GM19395 (cell line): ENCODE measurements around the gene NR1H2.

ENCODE experiments used
- ATAC-seq: cut with Tn5 transposase; IDR thresholded peaks from one replicate; pipeline ENCODE4 v1.9.1; 2021; ENCODE audit warnings: mild to moderate bottlenecking, moderate library complexity; ENCODE audit not compliant: unreplicated experiment

The NR1H2 gene

DNA sequence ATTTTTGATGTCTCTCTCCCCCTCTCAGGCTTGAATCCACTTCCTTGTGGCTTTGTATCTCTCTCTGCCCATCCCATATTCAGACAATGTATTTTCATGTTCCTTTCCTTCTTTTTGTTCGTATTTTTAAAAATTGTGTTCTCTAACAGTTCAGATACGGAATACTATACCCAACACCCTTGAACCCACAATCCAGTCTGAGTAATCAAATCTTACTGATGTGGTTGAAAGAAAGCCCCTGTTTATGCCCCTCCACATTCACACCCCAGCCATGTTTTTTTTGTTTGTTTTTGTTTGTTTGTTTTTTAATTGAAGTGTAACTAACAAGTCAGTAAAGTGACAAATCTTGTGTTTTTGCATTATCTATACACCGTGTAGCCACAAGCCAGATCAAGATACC lies 43.9 kb downstream of the NR1H2 start:
- no peak for ATAC-seq

DNA sequence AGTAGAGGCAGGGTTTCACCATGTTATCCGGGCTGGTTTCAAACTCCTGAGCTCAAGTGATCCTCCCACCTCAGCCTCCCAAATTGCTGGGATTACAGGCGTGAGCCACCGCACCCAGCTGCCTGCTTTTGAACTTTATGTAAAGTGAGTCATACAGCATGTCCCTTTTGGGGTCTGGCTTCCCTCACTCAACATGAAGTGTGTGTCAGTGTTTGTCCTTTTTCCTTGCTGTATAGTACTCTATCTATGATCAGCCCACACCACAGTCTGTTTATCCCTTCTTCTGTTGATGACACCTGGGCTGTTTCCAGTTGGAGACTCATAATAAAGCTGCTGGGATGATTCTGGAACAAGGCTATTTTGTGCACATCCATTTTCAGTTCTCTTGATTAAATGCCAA lies 44.6 kb downstream of the NR1H2 start:
- no peak for ATAC-seq

DNA sequence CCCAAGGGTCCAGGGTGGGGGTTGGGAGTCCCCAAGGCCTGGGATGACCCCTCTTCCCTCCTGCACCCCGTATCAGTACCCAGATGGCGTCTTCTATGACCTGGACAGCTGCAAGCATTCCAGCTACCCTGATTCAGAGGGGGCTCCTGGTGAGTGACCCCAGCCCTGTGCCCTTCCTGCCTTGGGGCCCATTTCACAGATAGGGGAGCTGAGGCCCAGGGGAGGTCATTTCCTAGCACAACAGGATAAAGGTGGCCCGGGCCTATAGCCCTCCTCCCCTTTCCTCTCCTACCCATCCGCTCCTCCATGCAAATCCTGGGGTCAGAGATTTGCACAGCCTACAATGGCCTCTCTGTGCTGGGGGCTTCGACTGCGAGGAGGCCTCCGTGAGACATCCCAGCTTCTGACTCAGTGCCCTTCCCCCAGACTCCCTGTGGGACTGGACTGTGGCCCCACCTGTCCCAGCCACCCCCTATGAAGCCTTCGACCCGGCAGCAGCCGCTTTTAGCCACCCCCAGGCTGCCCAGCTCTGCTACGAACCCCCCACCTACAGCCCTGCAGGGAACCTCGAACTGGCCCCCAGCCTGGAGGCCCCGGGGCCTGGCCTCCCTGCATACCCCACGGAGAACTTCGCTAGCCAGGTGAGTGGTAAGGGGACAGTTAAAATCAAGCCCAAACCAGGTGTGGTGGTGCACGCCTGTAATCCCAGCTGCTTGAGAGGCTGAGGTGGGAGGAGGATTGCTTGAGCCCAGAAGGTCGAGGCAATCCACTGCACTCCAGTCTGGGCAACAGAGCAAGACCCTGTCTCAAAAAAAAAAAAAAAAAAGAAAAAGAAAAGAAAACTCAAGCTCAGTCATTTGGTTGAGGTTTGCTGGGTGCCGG lies 46.4 kb downstream of the NR1H2 start:
- ATAC-seq, result no peak

DNA sequence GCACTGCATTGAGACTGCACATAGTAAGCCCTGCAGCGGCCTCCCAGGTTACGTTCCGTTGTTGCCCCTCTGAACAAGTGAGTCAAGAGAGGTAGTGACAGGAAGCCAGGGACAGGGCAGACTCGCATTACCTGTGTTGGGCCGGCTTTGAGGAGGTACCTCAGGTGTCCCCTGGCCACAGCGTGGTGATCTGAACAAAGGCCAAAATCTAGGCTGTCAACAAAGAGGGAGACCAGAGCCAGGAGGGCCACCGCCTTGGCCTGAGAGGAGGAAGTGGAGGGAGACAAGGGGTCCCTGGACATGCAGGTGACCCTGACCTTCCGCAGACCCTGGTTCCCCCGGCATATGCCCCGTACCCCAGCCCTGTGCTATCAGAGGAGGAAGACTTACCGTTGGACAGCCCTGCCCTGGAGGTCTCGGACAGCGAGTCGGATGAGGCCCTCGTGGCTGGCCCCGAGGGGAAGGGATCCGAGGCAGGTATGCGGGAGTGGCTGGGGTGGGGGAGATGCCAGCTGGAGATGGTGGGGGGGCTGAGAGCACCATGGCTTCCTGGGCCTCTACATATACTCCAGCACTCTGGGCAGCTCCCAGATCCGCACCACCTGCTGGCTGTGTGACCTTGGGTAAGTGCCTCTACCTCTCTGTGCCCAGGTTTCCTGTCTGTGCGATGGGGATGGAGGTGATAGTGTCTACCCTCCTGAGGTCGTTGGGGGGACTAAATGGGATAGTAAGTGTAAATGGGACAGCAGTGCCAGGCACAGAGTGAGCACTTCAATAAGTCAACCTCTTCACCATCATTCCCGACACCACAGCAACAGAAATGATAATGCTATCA lies 47.2 kb downstream of the NR1H2 start:
- no peak for ATAC-seq

DNA sequence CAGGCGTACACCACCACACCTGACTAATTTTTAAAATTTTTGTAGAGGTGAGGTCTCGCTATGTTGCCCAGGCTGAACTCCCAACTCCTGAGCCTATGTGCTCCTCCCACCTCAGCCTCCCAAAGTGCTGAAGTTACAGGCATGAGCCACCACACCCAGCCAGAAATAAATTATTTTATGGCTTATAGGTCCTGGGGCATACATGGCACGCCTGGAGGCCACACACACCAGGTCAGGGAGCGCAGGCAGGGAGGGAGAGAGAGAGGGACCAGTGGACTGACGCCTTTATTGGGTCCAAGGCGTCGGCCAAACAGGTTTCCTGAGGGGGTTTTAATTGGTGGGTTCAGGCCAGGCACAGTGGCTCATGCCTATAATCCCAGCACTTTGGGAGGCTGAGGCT lies 49.3 kb downstream of the NR1H2 start:
- no peak for ATAC-seq

DNA sequence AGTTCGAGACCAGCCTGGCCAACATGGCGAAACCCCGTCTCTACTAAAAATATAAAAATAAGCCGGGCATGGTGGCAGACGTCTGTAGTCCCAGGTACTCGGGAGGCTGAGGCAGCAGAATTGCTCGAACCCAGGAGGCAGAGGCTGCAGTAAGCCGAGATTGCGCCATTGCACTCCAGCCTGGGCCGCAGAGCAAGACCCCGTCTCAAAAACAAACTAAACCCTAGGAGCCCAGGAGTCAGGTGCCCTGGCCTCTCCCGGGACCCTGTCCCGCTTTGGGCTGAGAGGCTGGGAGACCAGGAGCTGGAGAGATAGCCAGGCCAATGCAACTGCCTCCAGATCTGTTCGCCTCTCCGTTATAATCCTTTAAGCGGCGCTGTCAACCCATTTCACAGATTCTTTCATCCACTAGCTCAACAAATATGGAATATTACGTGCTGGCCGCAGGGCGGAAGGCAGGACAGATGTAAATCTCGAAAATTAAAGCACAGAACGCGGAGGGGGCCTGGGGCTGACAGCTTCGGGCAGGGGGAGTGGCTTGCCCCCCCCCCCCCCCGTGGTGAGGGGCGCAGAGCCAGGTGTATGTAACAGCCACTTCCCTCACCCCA lies 51.2 kb downstream of the NR1H2 start:
- ATAC-seq, result no peak

DNA sequence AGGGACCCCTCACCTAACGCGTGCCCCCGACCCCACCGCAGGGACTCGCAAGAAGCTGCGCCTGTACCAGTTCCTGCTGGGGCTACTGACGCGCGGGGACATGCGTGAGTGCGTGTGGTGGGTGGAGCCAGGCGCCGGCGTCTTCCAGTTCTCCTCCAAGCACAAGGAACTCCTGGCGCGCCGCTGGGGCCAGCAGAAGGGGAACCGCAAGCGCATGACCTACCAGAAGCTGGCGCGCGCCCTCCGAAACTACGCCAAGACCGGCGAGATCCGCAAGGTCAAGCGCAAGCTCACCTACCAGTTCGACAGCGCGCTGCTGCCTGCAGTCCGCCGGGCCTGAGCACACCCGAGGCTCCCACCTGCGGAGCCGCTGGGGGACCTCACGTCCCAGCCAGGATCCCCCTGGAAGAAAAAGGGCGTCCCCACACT lies 51.8 kb downstream of the NR1H2 start:
- no peak for ATAC-seq

DNA sequence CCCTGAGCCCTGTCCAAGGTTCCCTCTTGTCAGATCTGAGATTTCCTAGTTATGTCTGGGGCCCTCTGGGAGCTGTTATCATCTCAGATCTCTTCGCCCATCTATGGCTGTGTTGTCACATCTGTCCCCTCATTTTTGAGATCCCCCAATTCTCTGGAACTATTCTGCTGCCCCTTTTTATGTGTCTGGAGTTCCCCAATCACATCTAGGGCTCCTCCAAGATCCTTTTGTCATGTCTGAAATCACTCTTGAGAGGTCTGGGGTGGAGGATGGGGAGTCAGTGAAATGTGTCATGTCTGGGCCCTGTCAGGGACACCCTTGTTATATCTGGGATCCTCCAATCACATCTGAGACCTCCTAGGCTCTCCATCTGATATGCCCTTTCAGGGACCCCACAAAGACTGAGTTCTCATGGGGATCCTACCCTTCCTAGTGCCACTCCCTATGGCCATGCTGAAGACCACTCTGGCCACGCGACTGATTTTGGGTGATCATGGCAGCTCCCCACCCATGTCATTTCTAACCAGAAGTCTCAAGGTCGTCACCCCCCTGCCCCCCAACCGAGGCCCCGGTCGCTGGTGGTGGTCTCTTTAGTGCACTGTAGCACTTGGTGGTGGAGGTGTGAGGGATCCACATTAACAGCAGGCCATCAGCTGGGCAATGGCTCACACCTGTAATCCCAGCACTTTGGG lies 52.7 kb downstream of the NR1H2 start:
- no peak for ATAC-seq

DNA sequence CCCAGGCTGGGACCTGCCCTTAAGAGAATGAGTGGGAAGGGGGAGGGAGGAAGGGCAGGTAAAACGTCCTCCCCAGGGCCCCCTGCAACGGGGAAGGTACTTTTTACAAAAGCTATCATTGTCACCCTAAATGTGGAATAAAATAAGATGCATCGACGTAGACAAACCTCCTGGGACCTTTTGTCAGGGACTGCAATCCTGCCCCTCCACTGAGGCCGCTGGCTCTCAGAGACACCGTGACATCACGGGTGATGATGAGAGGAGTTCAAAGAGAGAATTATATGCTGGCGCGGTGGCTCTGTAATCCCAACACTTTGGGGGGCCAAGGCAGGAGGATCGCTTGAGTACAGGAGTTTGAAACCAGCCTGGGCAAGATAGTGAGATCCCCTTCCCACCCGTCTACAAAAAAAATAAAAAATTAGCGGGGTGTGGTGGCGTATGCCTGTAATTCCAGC lies 54.7 kb downstream of the NR1H2 start:
- ATAC-seq, result no peak

DNA sequence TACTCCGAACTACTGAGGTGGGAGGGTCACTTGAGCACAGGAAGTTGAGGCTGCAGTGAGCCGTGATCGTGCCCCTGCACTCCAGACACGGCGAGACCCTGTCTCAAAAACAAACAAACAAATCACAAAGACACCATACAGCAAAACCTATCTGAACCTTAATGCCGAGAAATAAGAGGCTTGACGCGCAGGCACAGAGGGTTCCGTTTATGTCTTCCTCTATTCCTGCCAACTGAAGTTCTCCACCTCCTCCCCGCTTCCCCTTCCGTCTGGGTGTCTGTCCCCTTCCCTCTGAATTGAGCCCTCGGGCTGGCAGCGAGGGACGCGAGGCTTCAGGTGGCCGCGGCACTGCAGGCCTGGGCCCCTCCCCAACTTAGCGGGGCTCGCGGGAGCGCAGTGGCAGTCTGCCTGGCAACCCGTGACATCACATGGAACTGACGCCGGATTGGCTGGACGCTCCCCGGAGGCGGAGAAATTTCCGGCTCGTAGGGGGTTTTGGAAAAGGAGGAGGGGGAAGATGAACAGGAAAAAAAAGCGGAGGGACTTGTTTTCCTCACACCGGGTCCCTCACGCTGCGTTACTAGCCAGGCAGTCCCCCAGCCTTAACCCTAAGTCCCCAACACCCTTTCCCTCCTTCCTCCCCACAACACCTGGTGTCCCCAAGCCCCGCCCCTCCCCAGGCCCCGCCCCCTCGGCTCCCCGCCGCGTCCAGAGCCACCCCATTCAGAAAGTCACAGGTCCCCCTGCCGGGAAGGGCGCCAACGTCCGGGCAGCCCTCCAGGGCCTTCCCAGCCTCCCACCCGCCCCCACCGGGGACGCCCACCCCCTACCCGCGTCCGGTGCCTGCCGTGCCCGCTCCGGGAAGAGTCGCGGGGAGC lies 55.3 kb downstream of the NR1H2 start:
- ATAC-seq, result peak; percentile 68

DNA sequence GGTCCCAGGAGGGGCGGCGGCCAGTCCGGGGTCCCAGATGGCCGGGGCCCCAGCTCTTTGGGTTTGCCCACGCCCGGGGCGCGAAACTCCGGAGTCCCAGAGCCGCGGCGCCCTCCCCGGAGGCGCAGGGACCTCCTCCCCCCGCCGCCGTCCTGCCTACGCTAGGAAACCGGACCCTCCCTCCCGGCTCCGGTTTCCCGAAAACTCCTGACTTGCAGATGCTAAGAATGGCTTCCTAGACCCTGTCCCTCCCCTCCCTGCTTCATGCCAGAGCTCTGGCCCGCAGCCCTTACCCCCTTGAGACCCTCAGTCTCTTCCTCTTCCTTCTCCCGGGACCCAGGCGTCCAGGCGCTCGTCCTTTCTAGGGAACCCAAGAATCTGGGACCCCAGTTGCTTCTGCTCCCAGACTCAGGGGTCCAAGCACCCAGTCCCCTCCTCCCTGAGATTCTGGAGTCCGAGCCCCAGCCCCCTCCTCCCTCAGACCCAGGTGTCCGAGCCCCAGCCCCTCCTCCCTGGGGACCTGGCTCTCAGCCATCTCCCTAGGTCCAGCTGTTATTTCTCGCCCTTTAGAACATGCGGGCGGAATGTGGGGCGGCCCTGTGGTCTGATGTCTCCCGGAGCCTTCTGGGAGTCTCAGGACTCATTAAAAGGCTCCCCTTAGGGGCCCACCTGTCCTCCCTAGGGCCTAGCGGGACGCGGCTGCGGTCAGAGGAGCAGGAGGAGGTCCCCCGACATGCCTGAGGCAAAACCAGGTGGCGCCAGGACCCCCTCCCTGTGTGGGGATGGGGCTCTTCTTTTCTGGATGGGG lies 56.2 kb downstream of the NR1H2 start, which contains the start of gene MYBPC2:
Gene MYBPC2, plus strand, starts transcription at position 672 of the 808 bp plus-strand sequence. Its CDS starts 62 bp downstream, at position 734.
- peak; percentile 18 for ATAC-seq
